Upper lobe of right lung (tissue), 1 donor: ENCODE data around the gene PRKCQ. TPM values are rescaled to one million over a fixed set of nuclear protein-coding genes. Genes with fewer than 3 reads are reported as not detected.
A peak's percentile ranks its signal among the peaks of the same experiment; 100 is the strongest.

Experiments
- ATAC-seq: fragments of 200-7000 bp; cut with Tn5 transposase; one replicate; pipeline ENCODE4 v1.9.1; 2020; ENCODE audit warnings: mild to moderate bottlenecking, moderate library complexity
- DNase-seq: peaks from one replicate; pipeline ENCODE4 v3.0.0-alpha.2; 2020
- H3K27ac ChIP-seq: fragments of 200-600 bp; one replicate; pipeline ENCODE4 v1.8.0; 2022
- H3K27me3 ChIP-seq: fragments of 200-600 bp; one replicate; pipeline ENCODE4 v1.8.0; 2022; ENCODE audit warnings: mild to moderate bottlenecking
- H3K36me3 ChIP-seq: fragments of 200-600 bp; one replicate; pipeline ENCODE4 v1.8.0; 2022
- H3K4me1 ChIP-seq: fragments of 200-600 bp; one replicate; pipeline ENCODE4 v1.8.0; 2022
- H3K4me3 ChIP-seq: fragments of 200-600 bp; one replicate; pipeline ENCODE4 v1.8.0; 2022; ENCODE audit warnings: mild to moderate bottlenecking
- H3K9me3 ChIP-seq: fragments of 200-600 bp; one replicate; pipeline ENCODE4 v1.8.0; 2022
- intact Hi-C: fragments of 100-400 bp; cut with DNase I; formaldehyde crosslinking; loops from one replicate; pipeline ENCODE4 v1.11.0; 2022
- total RNA-seq: library from RNA; stranded (reverse); fragmentation: NEBNext Ultra II Directional; extraction: Animal tissue kit (Norgen Biotek cat#: 25700); gene quantifications from one replicate; pipeline ENCODE4 v1.2.1, GENCODE V29; 2021
- TF ChIP-seq, protein P1 (sequence below): fragments of 200-600 bp; IDR thresholded peaks from one replicate; pipeline ENCODE4 v1.8.0; 2022; ENCODE audit warnings: antibody characterized with exemption
- donor health status: DM: no; HTN: yes; CAD: no; lungs with severe emphysema.

Gene PRKCQ
- total RNA-seq, 1 donor from 2014 or later = 9.8 TPM

DNA sequence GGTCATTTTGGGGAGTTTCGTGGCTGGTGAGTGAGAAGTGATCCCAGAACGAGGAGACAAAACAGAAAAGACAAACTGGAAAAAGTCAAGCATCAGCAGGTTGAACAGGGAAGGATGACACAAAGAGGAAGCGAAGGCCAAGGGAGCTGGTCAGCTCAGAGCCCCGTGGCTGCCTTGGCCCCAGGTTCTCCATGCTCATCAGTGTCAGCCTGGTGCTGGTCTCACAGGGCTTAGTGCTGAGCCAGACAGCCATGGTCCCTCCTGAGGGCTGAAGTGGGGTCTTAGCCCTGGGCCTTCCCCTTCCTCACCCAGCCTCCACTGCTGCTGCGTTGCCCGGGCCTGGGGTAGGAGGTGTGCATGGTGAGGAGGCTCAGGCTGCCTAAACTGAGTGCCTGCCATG is 193.7 kb downstream of the PRKCQ start:
- H3K27me3 ChIP-seq = no peaks in the 10 kb centered on the region
- no peaks in the 10 kb centered on the region for H3K9me3 ChIP-seq
- H3K4me3 ChIP-seq = no peak overlapping the region
- DNase-seq = no peak
- intact Hi-C loops = no loop called here
- TF ChIP-seq, protein P1, sequence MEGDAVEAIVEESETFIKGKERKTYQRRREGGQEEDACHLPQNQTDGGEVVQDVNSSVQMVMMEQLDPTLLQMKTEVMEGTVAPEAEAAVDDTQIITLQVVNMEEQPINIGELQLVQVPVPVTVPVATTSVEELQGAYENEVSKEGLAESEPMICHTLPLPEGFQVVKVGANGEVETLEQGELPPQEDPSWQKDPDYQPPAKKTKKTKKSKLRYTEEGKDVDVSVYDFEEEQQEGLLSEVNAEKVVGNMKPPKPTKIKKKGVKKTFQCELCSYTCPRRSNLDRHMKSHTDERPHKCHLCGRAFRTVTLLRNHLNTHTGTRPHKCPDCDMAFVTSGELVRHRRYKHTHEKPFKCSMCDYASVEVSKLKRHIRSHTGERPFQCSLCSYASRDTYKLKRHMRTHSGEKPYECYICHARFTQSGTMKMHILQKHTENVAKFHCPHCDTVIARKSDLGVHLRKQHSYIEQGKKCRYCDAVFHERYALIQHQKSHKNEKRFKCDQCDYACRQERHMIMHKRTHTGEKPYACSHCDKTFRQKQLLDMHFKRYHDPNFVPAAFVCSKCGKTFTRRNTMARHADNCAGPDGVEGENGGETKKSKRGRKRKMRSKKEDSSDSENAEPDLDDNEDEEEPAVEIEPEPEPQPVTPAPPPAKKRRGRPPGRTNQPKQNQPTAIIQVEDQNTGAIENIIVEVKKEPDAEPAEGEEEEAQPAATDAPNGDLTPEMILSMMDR = no peak
- no peaks in the 10 kb centered on the region for H3K36me3 ChIP-seq
- no peak overlapping the region for H3K27ac ChIP-seq
- ATAC-seq = peak; percentile 28
- peaks cover 21% of the 10 kb centered on the region for H3K4me1 ChIP-seq

DNA sequence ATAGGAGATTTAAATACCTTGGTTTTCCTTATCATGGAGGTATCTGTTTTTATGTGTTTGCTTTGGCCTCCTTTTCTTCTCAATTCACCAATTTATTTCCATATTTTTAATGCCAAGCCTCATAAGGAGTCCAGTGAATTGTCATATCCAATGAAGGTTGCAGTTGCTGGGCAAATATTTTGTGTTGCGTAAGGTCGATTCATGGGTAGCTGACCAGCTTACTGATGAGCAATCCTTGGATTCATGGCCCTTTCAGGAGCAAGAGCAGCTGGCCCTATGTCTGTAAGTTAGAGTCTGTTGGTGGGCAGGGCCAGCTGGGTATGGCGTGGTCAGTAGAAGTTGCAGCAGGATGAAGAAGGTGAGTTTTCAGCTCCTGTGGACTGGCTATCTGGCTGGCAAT is 194.4 kb downstream of the PRKCQ start:
- H3K36me3 ChIP-seq = no peaks in the 10 kb centered on the region
- no peak overlapping the region for H3K4me3 ChIP-seq
- TF ChIP-seq, protein P1 = no peak
- intact Hi-C loops = no loop called here
- H3K27me3 ChIP-seq = no peaks in the 10 kb centered on the region
- peaks cover 24% of the 10 kb centered on the region for H3K4me1 ChIP-seq
- no peak for ATAC-seq
- DNase-seq = no peak
- H3K27ac ChIP-seq = no peak overlapping the region
- no peaks in the 10 kb centered on the region for H3K9me3 ChIP-seq

DNA sequence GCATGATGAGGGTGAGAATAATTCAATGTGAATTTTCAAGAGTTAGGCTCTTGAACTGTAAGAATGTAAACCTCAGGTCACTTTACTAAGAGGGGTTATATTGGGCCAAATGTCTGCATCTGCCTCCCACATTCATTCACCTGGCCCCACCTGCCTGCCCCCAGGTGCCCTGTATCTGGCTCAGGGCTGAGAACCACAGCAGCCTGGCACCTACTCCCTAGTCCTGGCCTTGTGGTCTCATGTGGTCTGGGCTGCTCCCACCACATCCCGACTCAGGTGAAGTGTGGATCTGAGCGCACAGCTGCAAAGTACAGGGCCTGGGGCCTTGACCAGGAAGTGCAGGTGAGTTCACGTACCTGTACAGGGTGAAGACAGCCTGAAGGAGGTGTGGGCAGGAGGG is 195.2 kb downstream of the PRKCQ start:
- DNase-seq (no peak), ATAC-seq (peak; percentile 74)
- TF ChIP-seq, protein P1 = no peak
- no peaks in the 10 kb centered on the region for H3K36me3 ChIP-seq
- H3K4me3 ChIP-seq = no peak overlapping the region
- H3K27ac ChIP-seq = no peak overlapping the region
- H3K9me3 ChIP-seq = no peaks in the 10 kb centered on the region
- H3K27me3 ChIP-seq = no peaks in the 10 kb centered on the region
- intact Hi-C loops = no loop called here
- H3K4me1 ChIP-seq = peaks cover 24% of the 10 kb centered on the region

DNA sequence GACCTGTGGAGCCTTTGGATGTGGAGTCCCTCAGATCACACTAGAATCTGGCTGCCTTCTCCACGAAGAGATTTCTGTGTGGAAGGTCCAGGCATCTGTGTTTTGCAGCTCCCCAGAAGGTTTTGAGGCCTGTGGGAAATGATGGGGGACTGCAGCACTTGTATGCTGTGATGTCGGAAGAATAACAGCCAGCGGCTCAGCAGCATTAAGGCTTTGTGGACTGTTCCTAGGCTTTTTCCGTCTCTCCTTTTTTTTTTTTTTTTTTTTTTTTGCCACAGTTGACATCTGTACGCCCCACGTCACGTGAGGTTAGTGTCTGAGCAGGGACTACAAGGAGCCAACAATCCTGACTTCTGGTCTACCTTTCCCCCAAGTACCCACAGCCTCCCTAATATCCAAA is 196.0 kb downstream of the PRKCQ start:
- Histone ChIP-seq H3K27me3 (no peaks in the 10 kb centered on the region), H3K4me3 (no peak overlapping the region), H3K27ac (peak overlapping the region; percentile 48), H3K4me1 (peaks cover 24% of the 10 kb centered on the region), H3K9me3 (no peaks in the 10 kb centered on the region), H3K36me3 (no peaks in the 10 kb centered on the region)
- ATAC-seq (no peak), DNase-seq (no peak)
- intact Hi-C loops = no loop called here
- TF ChIP-seq, protein P1 = no peak

DNA sequence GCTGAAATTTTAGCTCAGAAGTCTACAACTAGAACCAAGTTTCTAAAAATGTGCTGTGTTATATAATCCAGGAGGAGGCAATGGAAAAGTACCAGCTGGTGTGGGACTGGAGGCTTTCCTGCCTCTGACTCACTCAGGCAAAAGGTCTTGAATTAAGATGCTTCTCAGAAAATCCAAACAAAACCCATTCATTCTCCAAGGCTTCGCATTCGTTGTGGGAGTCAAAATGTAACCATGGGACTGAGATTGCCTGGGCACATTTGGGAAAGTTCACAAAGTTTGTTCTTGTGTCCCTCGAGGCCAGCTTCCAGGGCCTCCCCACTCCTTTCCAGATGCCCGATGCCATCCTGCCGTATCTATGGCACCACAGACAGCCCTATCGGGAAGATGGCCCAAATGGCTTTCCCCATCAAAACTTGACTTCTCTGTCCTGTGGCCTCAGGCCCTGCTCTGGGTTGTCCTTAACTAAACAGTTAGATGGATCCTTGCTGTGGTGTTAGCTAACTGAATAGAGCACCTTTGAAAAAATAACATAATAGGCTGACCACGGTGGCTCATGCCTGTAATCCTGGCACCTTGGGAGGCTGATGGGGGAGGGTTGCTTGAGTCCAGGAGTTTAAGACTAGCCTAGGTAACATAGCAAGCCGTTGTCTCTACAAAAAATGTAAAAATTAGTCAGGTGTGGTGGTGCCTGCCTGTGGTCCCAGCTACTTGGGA is 196.8 kb downstream of the PRKCQ start:
- no peak for ATAC-seq

More for the DNA sequence above, 196.8 kb downstream of the PRKCQ start:
- no peak for DNase-seq
- peaks cover 24% of the 10 kb centered on the region for H3K4me1 ChIP-seq
- peak overlapping the region; percentile 4 for H3K4me3 ChIP-seq
- H3K36me3 ChIP-seq = no peaks in the 10 kb centered on the region
- TF ChIP-seq, protein P1 = no peak
- intact Hi-C loops = no loop called here
- no peaks in the 10 kb centered on the region for H3K27me3 ChIP-seq
- no peaks in the 10 kb centered on the region for H3K9me3 ChIP-seq
- H3K27ac ChIP-seq = peak overlapping the region; percentile 48
